CD4-positive, alpha-beta T cell treated with Interleukin-12 subunit alpha and Interleukin-12 subunit beta, for 1 hour (primary cell): Measurements from ENCODE around the gene SPAG7.

Source experiments
- DNase-seq: peaks from one replicate; pipeline ENCODE4 v3.0.0-alpha.2; 2020

The SPAG7 gene

DNA sequence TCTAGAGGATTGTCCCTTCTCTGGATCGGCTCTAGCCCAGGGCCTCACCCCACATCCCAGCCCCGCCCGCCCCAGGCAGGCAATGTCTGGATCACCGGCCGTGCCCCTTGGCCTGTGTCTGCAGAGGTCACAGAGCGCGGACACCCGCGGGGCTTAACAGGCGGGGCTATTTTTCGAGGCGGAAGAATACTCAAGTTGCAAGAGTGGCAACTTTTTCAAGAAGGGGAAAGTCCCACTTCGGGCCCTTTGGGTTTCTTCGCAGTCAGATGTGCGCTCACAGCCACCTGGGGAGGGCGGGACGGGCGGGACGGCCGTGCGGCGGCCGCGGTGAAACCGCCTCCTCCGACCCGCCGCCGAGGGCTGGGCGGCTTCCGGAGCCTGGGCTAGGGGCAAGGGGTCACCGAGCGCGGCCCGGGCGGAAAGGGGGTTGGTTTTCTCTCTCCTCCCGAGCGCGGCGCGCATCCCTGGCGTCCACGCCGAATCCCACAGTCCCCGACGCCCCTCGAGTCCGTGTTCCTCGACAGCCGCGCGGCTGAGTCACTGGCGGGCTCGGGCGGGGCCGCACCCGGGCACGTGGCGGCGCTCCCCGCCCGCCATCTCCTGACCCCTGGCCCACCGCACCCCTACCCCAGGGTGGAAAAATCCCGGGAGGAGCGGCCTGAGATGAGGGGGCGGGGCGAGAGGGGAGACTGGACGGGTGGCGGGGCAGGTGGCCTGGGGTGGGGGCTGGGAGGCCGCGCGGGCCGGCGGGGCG, 18.1 kb downstream of the SPAG7 start:
- DNase-seq: peak; percentile 88

DNA sequence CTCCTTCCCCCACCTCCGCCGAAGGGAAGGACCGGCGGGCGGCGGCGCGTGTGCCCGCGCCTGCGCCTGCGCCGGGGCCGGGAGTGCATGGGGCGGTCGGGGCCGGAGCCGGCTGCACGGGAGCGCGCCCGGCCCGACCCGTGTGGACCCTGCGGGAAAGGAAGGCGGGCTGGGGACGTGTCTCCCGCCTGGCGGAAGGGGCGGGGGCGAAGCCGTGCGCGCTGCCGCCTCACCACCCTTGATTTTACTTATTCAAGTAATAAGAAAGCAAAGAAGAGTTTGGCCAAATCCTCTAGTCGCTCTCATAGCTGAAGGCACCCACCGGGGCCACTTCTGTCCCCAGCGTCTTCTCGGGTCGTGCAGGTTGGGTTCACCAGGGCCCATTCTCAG, 18.7 kb downstream of the SPAG7 start:
- DNase-seq: peak; percentile 80

- peak; percentile 94 for DNase-seq
Measured at GRCh38 chr17:4948166-4948930, 19.3 kb downstream of the SPAG7 start, which contains the start of gene PFN1. Gene PFN1 (minus strand): TSS chr17:4948530. CDS start chr17:4948394, 136 bp downstream.

DNA sequence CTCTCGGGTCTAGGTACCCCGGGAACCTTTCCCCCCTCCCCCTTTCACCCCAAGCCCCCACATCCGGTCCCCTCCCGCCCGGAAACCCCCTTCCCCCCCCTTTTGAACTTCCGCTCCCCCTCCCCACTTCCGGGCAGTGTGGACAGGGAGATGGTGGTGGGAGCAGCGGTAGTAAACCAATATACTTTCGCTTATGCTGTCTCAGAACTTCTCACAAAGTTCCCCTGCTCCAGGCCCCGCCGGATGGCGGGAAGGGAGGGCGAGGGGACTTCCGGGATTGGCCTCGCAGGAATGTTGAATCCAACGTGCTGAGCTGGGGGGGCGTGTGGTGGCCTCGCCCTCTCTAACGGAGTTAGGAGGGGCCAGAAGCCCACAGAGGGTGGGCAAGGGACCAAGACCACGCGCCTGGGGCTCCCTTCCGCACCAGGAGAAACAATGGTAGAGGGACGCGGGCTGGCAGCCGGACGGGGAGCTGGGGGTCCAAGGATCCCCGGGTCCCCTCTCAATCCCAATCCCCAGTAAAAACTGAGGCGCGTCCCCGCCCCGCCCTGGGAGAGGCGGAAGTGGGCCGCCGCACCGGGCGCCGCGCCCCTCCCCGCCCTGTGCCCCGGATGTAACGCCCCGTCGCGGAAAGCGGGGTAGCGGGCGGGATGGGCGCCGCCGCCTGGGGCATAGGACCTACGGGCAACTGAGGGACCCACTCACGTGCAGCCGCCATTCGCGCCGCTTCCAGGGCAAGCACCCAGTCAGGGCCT, 20.0 kb downstream of the SPAG7 start:
- DNase-seq: peak; percentile 74

DNA sequence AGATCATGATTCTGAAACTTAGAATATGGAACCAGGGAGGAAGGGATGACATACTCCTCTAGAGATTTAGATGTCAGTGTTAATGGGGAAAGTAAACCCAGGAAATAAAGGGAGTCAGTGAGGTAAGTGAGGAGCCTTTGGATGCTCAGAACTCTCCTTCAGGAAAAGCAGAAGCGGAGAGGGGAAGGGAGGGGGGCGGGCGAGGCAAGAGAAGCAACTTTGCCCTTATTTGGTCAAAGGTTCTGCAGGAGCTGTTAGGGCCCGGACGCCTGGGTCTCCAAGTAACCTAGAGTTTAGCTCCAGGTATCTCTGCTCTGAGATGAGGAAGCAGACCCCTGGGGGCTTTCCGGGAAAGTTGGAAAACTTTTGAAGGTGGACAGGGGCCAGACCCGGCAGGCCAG, 20.6 kb downstream of the SPAG7 start:
- no peak for DNase-seq

DNA sequence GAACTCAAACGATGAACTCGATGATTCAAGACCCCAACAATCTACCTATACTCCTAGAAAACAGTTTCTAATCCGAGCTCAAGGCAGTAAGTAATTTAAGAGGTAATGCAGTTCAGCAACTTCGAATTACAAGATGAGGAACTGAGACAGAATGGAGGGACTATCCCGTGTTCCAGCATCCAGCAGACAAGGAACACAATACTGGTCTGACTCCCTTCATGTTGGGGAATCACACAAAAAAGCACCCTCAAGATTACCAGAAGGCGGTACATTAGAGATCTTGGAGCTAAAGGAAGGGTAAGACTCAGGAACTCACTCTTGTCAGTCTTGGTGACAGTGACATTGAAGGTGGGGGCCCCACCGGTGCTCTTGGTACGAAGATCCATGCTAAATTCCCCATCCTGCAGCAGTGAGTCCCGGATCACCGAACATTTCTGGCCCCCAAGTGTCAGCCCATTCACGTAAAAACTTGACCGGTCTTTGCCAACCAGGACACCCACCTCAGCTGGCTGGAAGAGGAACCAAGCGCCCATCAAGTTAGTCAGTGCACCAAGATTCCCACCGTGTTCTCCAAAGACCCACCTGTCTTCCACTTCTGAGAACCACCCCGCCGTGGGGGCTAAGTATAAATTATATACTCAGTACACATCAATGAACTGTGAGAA, 21.2 kb downstream of the SPAG7 start:
- DNase-seq: peak; percentile 12

GRCh38 chr17:4945944-4946280, 21.7 kb downstream of the SPAG7 start:
- DNase-seq: no peak

GRCh38 chr17:4945176-4945943, 22.3 kb downstream of the SPAG7 start:
- DNase-seq: peak; percentile 78

GRCh38 chr17:4944554-4945175, 23.0 kb downstream of the SPAG7 start:
- peak; percentile 29 for DNase-seq

- DNase-seq: peak; percentile 70
Measured at GRCh38 chr17:4944163-4944553, 23.5 kb downstream of the SPAG7 start.

DNA sequence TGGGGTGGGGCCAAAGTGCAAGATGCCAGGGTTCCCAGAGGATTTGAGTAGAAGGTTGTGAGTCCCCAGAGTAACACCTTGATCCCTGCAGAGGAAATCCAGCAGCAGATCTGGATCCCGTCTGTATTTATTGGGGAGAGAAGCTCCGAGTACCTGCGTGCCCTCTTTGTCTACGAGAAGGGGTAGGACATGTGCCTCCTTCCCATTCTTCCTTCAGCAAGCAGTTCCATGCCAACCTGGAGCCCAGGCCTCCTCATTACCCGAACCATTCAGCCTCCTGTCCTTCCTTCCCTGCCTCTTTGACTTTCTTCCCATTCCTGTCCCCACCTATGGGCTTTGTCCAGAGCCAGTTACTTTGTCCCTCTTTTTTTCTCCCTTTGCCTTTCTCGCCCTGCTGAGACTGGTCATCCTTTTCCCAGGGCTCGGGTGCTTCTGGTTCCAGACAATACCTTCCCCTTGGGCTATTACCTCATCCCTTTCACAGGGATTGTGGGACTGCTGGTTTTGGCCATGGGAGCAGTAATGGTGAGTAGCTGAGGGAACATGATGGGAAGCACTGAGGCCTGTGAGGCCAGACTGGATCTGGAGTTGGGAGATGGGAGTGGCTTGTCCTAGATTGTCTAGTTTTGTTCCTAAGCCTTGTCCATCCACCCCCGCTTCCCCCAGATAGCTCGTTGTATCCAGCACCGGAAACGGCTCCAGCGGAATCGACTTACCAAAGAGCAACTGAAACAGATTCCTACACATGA, 24.7 kb downstream of the SPAG7 start:
- DNase-seq: no peak

DNA sequence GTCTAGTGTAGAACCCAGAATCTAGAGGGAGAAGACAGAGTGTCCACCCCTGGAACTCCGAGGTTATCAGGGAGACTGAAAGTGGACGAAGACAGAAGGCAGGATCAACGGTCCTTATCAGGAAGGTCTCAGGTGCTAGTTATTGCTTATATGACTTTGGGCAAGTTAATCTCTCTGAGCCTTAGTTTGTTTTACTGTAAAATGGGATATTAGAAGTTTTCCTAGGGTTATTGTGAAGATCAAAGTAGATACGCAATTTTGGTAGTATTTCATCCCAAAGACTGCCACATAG, 26.4 kb downstream of the SPAG7 start:
- DNase-seq: no peak

GRCh38 chr17:4940555-4941318, 26.9 kb downstream of the SPAG7 start:
- peak; percentile 39 for DNase-seq

GRCh38 chr17:4939796-4940554, 27.6 kb downstream of the SPAG7 start, which contains the start of the genes RNF167 and SLC25A11:
Gene RNF167 (plus strand): TSS chr17:4940268. CDS start chr17:4940910, 642 bp downstream.
Gene SLC25A11 (minus strand): TSS chr17:4940046. CDS start chr17:4939910, 136 bp downstream.
- peak; percentile 99 for DNase-seq

DNA sequence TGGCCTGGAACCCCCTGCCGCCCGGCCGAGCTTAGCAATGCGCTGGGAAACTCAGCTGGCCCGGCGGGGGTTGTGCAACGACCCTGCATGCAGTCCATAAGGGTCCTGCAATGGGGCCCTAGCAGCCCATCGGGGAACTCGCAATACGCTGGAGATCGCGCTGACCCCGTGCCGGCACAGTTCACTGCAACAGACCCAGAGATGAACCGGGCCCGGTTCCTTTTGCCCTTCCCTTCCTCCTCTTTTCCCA, 28.1 kb downstream of the SPAG7 start:
- no peak for DNase-seq

DNA sequence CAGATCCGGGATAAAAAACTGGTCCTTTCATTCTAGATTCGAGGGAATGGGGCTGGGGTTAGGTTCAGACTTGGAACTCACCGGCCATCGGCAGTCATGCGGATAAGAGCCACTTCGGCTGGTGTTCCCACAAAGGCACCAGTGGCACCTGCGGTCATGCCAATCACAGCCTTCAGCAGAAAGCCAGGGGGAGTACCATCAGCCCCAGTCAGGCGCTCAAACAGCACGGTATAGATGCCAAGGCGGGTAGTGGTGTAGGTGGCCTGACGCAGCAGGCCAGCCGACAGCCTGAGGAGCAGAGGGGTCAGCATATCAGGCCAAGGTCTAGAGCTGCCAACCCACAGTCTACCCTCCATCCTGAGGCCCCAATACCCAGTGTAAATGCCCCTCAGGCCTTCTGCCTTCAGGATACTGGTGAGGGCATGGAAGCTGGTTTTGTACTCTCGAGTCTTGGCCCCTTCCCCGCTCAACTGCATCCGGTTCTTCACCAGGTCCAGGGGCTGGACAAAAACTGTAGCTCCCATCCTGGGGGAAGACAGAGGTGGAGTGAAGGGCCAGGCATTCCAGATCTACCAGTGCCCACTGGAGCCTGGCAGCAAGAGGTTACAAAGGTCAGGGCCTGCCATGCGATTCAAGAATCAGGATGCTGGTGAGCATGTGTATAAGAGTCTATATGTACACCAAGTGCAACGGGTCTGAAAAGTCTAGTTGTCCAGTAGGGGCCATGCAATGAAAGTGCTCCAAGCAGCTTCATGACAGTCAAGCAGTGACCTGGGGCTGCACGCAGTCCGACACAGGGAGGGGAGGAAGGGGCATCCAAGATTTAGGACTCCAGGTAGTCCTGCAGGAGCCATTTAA, 28.7 kb downstream of the SPAG7 start:
- DNase-seq: no peak

DNA sequence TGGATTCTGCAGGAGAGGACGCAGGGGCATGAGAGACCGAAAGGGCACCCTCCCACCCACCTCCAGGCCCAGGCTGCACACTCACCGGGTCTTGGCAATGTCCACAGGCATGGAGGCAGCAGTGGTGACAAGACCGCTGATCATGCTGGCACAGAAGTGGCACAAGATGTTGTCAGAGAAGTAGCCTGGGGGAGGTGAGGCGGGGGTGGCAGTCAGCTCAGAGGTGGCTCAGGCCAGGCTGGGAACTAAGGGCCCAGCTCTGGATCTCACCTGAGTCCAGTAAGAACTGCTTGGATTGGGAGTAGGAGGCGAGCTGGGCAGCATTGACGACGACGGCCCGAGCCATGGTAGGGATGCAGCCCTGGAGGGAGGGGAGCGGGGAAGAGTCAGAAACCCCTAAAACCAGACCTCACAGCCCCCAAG, 29.5 kb downstream of the SPAG7 start:
- DNase-seq: no peak

DNA sequence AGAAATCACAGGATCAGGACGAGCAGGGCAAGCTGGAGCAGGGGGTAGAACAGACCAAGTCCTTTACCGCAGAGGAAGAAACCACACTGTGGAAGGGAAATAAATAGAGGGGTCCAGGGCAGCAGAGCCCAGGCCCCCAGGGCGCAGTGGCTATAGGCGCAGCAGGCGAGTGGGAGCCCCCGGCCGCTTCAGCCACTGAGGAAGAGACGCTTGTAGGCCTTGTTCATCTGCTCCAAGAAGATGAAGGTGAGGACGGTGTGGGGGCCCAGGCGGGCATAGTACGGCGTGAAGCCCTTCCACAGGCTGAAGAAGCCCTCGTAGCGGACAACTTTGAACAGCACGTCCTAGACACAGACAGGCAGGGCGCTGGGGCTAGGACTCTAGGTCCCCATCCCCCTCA, 30.1 kb downstream of the SPAG7 start:
- no peak for DNase-seq

DNA sequence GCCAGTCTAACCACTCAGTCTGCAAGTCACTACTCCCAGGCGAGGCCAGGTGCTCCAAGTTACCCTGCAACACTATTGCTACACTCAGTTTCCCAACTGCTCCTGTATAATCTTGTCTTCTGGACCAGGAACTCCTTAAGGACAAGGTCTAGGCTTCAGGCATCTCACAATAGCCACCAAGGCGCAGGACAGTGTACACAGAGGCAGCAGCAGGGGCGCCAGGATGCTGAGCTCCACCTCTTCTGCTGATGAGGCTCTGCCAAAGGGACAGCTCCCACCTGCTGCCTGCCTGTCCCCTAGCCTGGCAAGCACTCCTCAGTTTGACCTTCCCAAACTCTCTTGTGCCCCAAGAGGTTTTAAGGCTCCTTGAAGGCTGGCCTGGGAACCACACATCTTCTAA, 31.2 kb downstream of the SPAG7 start:
- no peak for DNase-seq
